ENCODE measurements around the gene ACOX3. TPM values are rescaled to one million over a fixed set of nuclear protein-coding genes. Genes with fewer than 3 reads are reported as not detected.

The ACOX3 gene
- total RNA-seq, 4 donors from 2014 or later: 19.0 to 32.9 (median 22.1) TPM

DNA sequence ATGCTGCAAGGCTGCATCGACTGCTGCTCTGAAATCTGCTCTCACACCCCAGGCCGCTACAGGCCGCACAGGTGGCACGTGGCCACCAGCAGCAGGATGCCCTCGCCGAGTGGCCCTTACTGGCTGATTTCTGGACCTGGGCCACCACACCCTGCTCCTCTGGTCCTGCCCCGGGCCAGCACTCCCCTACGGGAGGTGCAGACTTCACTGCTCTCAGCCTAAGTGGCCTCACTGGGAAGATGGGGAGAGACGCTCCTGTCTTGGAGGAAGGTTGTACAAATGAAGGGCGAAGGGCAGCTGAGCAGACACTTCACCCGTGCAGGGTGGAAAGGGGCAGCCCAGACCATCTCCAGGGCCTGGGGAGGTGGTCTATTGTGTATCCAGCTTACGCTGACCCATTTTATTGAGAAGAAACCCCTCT lies 72.5 kb downstream of the ACOX3 start:
- DNase-seq: no peak
- no peak for TF ChIP-seq POLR2A (IDR thresholded peaks at IDR 0.05)
- TF ChIP-seq, protein P1, sequence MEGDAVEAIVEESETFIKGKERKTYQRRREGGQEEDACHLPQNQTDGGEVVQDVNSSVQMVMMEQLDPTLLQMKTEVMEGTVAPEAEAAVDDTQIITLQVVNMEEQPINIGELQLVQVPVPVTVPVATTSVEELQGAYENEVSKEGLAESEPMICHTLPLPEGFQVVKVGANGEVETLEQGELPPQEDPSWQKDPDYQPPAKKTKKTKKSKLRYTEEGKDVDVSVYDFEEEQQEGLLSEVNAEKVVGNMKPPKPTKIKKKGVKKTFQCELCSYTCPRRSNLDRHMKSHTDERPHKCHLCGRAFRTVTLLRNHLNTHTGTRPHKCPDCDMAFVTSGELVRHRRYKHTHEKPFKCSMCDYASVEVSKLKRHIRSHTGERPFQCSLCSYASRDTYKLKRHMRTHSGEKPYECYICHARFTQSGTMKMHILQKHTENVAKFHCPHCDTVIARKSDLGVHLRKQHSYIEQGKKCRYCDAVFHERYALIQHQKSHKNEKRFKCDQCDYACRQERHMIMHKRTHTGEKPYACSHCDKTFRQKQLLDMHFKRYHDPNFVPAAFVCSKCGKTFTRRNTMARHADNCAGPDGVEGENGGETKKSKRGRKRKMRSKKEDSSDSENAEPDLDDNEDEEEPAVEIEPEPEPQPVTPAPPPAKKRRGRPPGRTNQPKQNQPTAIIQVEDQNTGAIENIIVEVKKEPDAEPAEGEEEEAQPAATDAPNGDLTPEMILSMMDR (IDR thresholded peaks at IDR 0.05 in 4 of 5, conservative IDR thresholded peaks at IDR 0.05 in 1 of 5): no peak
- no peak for ATAC-seq
- Histone ChIP-seq H3K4me1 (peaks cover 0 to 6% of the 10 kb centered on the region in 2 donors), H3K27ac (no peak overlapping the region), H3K4me3 (no peak overlapping the region), H3K36me3 (peaks cover 0 to 6% of the 10 kb centered on the region in 2 donors), H3K27me3 (no peaks in the 10 kb centered on the region), H3K9me3 (no peaks in the 10 kb centered on the region)
- in situ Hi-C loops (cut with MboI; ENCODE audit: low sequenced_read_pairs in 4 of 4): no loop called here
- intact Hi-C loops (cut with DNase I; ENCODE audit: low total_unique reads): no loop called here

DNA sequence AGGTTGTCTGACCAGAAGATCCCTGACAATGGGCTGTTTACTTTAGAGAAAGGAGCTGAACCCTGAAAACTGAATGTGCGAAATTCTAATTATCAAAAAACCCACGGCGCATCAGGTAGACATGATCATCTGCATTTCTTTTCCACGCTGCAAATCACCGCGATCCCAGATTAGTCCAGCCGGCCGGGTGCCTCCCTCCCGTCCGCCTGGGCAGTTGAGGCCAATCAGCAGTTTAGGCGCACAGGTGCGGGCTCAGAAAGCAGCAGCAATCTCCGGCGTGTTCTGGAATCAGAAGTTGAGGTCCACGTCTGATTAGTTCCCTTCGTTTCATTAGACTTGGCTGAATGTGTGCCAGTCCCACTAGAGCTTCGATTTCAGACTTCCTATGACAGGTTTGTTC lies 73.9 kb downstream of the ACOX3 start:
- Histone ChIP-seq H3K4me1 (peaks cover 0 to 6% of the 10 kb centered on the region in 2 donors), H3K4me3 (no peak overlapping the region), H3K36me3 (peaks cover 0 to 6% of the 10 kb centered on the region in 2 donors), H3K27ac (no peak overlapping the region), H3K9me3 (no peaks in the 10 kb centered on the region), H3K27me3 (no peaks in the 10 kb centered on the region)
- in situ Hi-C loops (cut with MboI; ENCODE audit: low sequenced_read_pairs in 4 of 4): no loop called here
- TF ChIP-seq, protein P1 (IDR thresholded peaks at IDR 0.05 in 4 of 5, conservative IDR thresholded peaks at IDR 0.05 in 1 of 5): no peak
- TF ChIP-seq POLR2A (IDR thresholded peaks at IDR 0.05): no peak
- no peak for DNase-seq
- no peak for ATAC-seq
- intact Hi-C loops (cut with DNase I; ENCODE audit: low total_unique reads): no loop called here

DNA sequence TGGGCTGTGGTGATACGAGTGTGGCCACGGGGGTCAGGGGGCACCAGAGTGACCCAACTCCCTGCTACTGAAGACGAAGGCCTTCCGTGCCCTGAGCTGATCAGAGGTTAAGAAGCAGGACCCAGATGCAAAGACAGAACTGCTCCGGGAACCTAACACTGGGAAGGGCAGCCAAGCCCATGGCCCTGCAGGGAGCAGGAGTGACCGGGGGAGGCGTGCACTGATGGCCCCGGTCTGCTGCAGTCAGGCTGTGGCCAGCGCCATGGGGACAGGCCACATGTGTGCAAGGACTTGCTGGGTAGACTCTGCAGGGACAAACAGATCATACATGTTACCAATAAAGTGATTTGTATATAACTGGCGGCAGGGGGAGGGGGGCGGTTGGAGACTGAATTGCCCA lies 74.6 kb downstream of the ACOX3 start:
- intact Hi-C loops (cut with DNase I; ENCODE audit: low total_unique reads) (no loop called here), in situ Hi-C loops (cut with MboI; ENCODE audit: low sequenced_read_pairs in 4 of 4) (no loop called here)
- peaks cover 0 to 6% of the 10 kb centered on the region in 2 donors for H3K36me3 ChIP-seq
- no peak overlapping the region for H3K27ac ChIP-seq
- TF ChIP-seq, protein P1 (IDR thresholded peaks at IDR 0.05 in 4 of 5, conservative IDR thresholded peaks at IDR 0.05 in 1 of 5): no peak
- TF ChIP-seq POLR2A (IDR thresholded peaks at IDR 0.05): no peak
- no peaks in the 10 kb centered on the region for H3K9me3 ChIP-seq
- DNase-seq (no peak), ATAC-seq (no peak)
- H3K4me3 ChIP-seq: no peak overlapping the region
- peaks cover 0 to 6% of the 10 kb centered on the region in 2 donors for H3K4me1 ChIP-seq
- no peaks in the 10 kb centered on the region for H3K27me3 ChIP-seq

DNA sequence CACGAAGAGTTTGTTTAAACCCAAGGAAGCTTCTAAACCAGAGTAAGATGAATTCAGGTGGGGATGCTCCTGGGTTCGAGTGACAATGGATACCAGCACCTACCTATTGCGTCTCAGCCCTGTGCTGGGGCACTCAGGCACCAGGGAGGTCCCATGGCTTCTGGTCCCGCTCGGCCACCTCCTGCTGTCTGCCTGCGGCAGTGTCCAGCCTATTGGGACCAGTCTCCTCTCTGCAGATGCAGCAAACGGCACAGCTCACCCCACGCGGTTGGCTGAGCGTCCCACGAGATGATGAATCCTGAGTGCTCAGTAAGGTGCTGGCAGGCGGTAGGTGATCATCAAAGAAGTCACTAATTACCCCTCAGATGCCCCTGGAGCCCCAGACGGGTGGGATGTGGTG lies 75.2 kb downstream of the ACOX3 start:
- Histone ChIP-seq H3K36me3 (peaks cover 0 to 6% of the 10 kb centered on the region in 2 donors), H3K4me3 (no peak overlapping the region), H3K4me1 (peaks cover 0 to 2% of the 10 kb centered on the region in 2 donors), H3K9me3 (no peaks in the 10 kb centered on the region), H3K27me3 (no peaks in the 10 kb centered on the region), H3K27ac (no peak overlapping the region)
- ATAC-seq (no peak), DNase-seq (no peak)
- TF ChIP-seq, protein P1 (IDR thresholded peaks at IDR 0.05 in 4 of 5, conservative IDR thresholded peaks at IDR 0.05 in 1 of 5): no peak
- no peak for TF ChIP-seq POLR2A (IDR thresholded peaks at IDR 0.05)
- intact Hi-C loops (cut with DNase I; ENCODE audit: low total_unique reads): no loop called here
- in situ Hi-C loops (cut with MboI; ENCODE audit: low sequenced_read_pairs in 4 of 4): no loop called here

DNA sequence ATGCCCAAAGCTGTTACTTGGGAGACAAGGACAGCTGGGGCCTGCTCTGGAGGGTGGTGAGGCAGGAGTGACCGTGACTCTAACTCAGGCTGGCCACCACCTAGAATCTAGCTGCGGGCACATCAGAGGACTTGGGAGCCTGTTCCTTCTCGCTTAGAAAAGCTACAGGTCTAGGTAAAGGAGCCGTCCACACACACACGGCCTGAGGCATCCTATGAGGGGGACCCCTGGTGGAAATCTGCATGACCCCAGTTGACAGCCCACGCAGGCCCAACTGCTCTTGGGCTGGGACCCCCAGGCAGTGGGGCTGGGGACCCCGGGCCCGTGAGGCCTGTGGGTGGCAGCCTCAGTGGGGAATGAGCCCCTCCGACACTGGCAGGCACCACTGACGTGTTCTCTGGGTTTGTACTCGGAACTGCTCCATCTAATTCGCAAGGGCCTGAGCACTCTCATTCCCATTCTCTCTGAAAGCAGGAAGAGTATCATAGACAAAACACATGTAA lies 75.6 kb downstream of the ACOX3 start:
- Histone ChIP-seq H3K36me3 (peaks cover 0 to 6% of the 10 kb centered on the region in 2 donors), H3K9me3 (no peaks in the 10 kb centered on the region), H3K4me1 (no peaks in the 10 kb centered on the region), H3K4me3 (no peak overlapping the region), H3K27ac (no peak overlapping the region), H3K27me3 (no peaks in the 10 kb centered on the region)
- TF ChIP-seq, protein P1 (IDR thresholded peaks at IDR 0.05 in 4 of 5, conservative IDR thresholded peaks at IDR 0.05 in 1 of 5): no peak
- ATAC-seq (no peak), DNase-seq (no peak)
- intact Hi-C loops (cut with DNase I; ENCODE audit: low total_unique reads): no loop called here
- in situ Hi-C loops (cut with MboI; ENCODE audit: low sequenced_read_pairs in 4 of 4): no loop called here
